Breast epithelium (tissue), 3 donors: ENCODE measurements around the gene DHRS13.

Source experiments
- POLR2A ChIP-seq: fragments of 450-650 bp; IDR thresholded peaks from one replicate; pipeline ENCODE4 v1.6.1; 2016; ENCODE audit warnings: antibody characterized with exemption, mild to moderate bottlenecking, moderate library complexity
- POLR2AphosphoS5 ChIP-seq, 3 donors: sonication (generic); formaldehyde crosslinking; IDR thresholded peaks; one replicate each; pipeline ENCODE4 v1.6.1; 2017; ENCODE audit warnings: antibody characterized with exemption in 3 of 3
- TF ChIP-seq, protein P1 (sequence below), 3 donors: fragments of 450-650 bp; IDR thresholded peaks; one replicate each; pipeline ENCODE4 v1.5.1; 2016 to 2017; ENCODE audit warnings: antibody characterized with exemption in 3 of 3, mild to moderate bottlenecking in 3 of 3, moderate library complexity in 3 of 3

- TF ChIP-seq, protein P1, sequence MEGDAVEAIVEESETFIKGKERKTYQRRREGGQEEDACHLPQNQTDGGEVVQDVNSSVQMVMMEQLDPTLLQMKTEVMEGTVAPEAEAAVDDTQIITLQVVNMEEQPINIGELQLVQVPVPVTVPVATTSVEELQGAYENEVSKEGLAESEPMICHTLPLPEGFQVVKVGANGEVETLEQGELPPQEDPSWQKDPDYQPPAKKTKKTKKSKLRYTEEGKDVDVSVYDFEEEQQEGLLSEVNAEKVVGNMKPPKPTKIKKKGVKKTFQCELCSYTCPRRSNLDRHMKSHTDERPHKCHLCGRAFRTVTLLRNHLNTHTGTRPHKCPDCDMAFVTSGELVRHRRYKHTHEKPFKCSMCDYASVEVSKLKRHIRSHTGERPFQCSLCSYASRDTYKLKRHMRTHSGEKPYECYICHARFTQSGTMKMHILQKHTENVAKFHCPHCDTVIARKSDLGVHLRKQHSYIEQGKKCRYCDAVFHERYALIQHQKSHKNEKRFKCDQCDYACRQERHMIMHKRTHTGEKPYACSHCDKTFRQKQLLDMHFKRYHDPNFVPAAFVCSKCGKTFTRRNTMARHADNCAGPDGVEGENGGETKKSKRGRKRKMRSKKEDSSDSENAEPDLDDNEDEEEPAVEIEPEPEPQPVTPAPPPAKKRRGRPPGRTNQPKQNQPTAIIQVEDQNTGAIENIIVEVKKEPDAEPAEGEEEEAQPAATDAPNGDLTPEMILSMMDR (IDR thresholded peaks at IDR 0.05): no peak
- TF ChIP-seq POLR2A: no peak
- TF ChIP-seq POLR2AphosphoS5 (IDR thresholded peaks at IDR 0.05): no peak
Measured at GRCh38 chr17:28860363-28860808, 42.5 kb downstream of the DHRS13 start.
